HG02798 (cell line): ENCODE results near the gene ABLIM3.

Experiments used
- ATAC-seq: cut with Tn5 transposase; IDR thresholded peaks from one replicate; pipeline ENCODE4 v1.9.1; 2021; ENCODE audit warnings: mild to moderate bottlenecking; ENCODE audit not compliant: unreplicated experiment, poor library complexity

ABLIM3 gene

GRCh38 chr5:149299451-149300054 is 158.3 kb downstream of the ABLIM3 start:
- ATAC-seq, result no peak

GRCh38 chr5:149300441-149300840 is 159.1 kb downstream of the ABLIM3 start:
- ATAC-seq, result no peak

- no peak for ATAC-seq
Measured at GRCh38 chr5:149301049-149301743, 159.9 kb downstream of the ABLIM3 start.

GRCh38 chr5:149301744-149302380 is 160.6 kb downstream of the ABLIM3 start:
- no peak for ATAC-seq

- ATAC-seq, result no peak
Measured at GRCh38 chr5:149302641-149303040, 161.3 kb downstream of the ABLIM3 start.

- ATAC-seq, result no peak
Measured at GRCh38 chr5:149303210-149303609, 161.9 kb downstream of the ABLIM3 start.

GRCh38 chr5:149304195-149305078 is 163.1 kb downstream of the ABLIM3 start:
- no peak for ATAC-seq

- no peak for ATAC-seq
Measured at GRCh38 chr5:149309354-149309753, 168.1 kb downstream of the ABLIM3 start.
